Fibroblast of lung (primary cell): ENCODE measurements around the gene BROX.

ENCODE experiments used
- CTCF ChIP-seq, 2 donors: IDR thresholded peaks in 1 of 2; conservative IDR thresholded peaks in 1 of 2; 1 replicate in 1 of 2; 2 replicates in 1 of 2; pipeline ENCODE4 v1.5.1; 2011 to 2012; ENCODE audit warnings: low read length in 2 of 2, control low read depth in 1 of 2, inconsistent platforms in 1 of 2, low read depth in 1 of 2, mild to moderate bottlenecking in 1 of 2
- EZH2 ChIP-seq: IDR thresholded peaks from 2 replicates; pipeline ENCODE4 v1.5.1; 2012; ENCODE audit warnings: low read length, control low read depth, mild to moderate bottlenecking; ENCODE audit errors: missing control alignments

- TF ChIP-seq CTCF (conservative IDR thresholded peaks at IDR 0.05 in 1 of 2, IDR thresholded peaks at IDR 0.05 in 1 of 2; ENCODE audit: low read depth in 1 of 2, low read length in 2 of 2), result no peak
- no peak for TF ChIP-seq EZH2
Measured at GRCh38 chr1:222784371-222784770, 72.0 kb downstream of the BROX start.
